Measurements from ENCODE around the gene THAP6. TPM values are rescaled to one million over a fixed set of nuclear protein-coding genes. Genes with fewer than 3 reads are reported as not detected.

The THAP6 gene
- total RNA-seq, 1 experiment from 2014 or later: 13.0 TPM

DNA sequence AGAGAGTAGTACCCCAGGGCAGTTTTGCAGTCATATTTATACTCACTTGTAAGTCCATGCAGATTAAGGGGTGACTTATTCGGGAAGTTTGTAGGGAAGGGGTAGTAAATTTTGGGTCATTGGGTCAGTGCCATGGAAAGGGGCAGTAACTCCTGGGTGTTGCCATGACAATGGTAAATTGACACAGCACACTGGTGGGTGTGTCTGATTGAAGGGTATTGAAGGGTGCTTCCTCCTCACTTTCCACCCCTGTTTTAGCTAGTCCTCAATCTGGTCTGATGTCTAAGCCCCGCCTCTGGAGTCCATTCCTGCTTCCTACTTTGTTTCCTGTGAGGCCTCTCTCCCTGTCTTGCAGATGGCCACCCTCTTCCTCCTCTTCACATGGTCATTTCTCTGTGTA lies 53.5 kb downstream of the THAP6 start:
- DNase-seq (ENCODE audit: low spot score): no peak

Other genes starting within 250 kb of the THAP6 start
- gene RCHY1, start 70 bp upstream of the THAP6 start, total RNA-seq (2014; rRNA removed; shearing (Covaris generic)): 8.3 and 9.3 TPM in 2 replicates
- gene ODAPH, start 41.6 kb downstream of the THAP6 start, total RNA-seq (2014; rRNA removed; shearing (Covaris generic)): not detected in 2 replicates
- gene CDKL2, start 116.1 kb downstream of the THAP6 start, total RNA-seq (2014; rRNA removed; shearing (Covaris generic)): not detected in 2 replicates
- gene G3BP2, start 158.9 kb downstream of the THAP6 start, total RNA-seq (2014; rRNA removed; shearing (Covaris generic)): 97.5 and 102 TPM in 2 replicates
- gene USO1, start 210.1 kb downstream of the THAP6 start, total RNA-seq (2014; rRNA removed; shearing (Covaris generic)): 39.9 and 49.9 TPM in 2 replicates